ENCODE measurements around the gene ADAMTSL5. TPM values are rescaled to one million over a fixed set of nuclear protein-coding genes. Genes with fewer than 3 reads are reported as not detected.
"Not testable (repeated sequence)": the region's sequence is repeated elsewhere in the genome, so short reads cannot be mapped to it uniquely, and the experiment has no call there.

The ADAMTSL5 gene
- total and polyA plus RNA-seq, 10 donors, result 0.13 to 2.0 (median 0.50) TPM

GRCh38 chr19:1533510-1534150 lies 20.8 kb upstream of the ADAMTSL5 start:
- no peak overlapping the region for H3K27ac ChIP-seq
- no peak overlapping the region for H3K4me3 ChIP-seq
- TF ChIP-seq CTCF (IDR thresholded peaks at IDR 0.05 in 8 of 11, conservative IDR thresholded peaks at IDR 0.05 in 3 of 11) (no peak), POLR2A (IDR thresholded peaks at IDR 0.05) (no peak), POLR2AphosphoS5 (IDR thresholded peaks at IDR 0.05) (no peak)
- intact Hi-C loops (cut with DNase I; ENCODE audit: low total_unique reads), result no loop called here
- H3K36me3 ChIP-seq, result no peaks in the 10 kb centered on the region
- DNase-seq, result no peak
- no peaks in the 10 kb centered on the region for H3K4me1 ChIP-seq
- peaks cover 0 to 4% (median 0%) of the 10 kb centered on the region in 8 donors for H3K9me3 ChIP-seq
- 72 to 80% (median 78%) methylated on average over 8 to 23 of the region's 23 CpGs for WGBS, 5 donors
- peaks cover 0 to 91% (median 15%) of the 10 kb centered on the region in 7 donors for H3K27me3 ChIP-seq (replicated peaks in 1 of 7)

GRCh38 chr19:1532003-1532402 lies 19.2 kb upstream of the ADAMTSL5 start:
- Histone ChIP-seq H3K36me3 (no peaks in the 10 kb centered on the region), H3K9me3 (peaks cover 0 to 4% (median 0%) of the 10 kb centered on the region in 8 donors), H3K4me3 (no peak overlapping the region), H3K27me3 (replicated peaks in 1 of 7) (peaks cover 0 to 90% (median 16%) of the 10 kb centered on the region in 7 donors), H3K27ac (no peak overlapping the region), H3K4me1 (no peaks in the 10 kb centered on the region)
- 82 to 88% (median 86%) methylated on average over 9 of the region's 9 CpGs for WGBS, 5 donors
- DNase-seq, result no peak
- intact Hi-C loops (cut with DNase I; ENCODE audit: low total_unique reads), result no loop called here
- no peak for TF ChIP-seq POLR2A (IDR thresholded peaks at IDR 0.05)
- no peak for TF ChIP-seq POLR2AphosphoS5 (IDR thresholded peaks at IDR 0.05)
- TF ChIP-seq CTCF (IDR thresholded peaks at IDR 0.05 in 8 of 11, conservative IDR thresholded peaks at IDR 0.05 in 3 of 11), result no peak

- Histone ChIP-seq H3K4me3 (no peak overlapping the region), H3K27ac (no peak overlapping the region), H3K4me1 (no peaks in the 10 kb centered on the region), H3K27me3 (replicated peaks in 1 of 7) (peaks cover 0 to 91% (median 17%) of the 10 kb centered on the region in 7 donors), H3K36me3 (no peaks in the 10 kb centered on the region), H3K9me3 (peaks cover 0 to 4% (median 0%) of the 10 kb centered on the region in 8 donors)
- intact Hi-C loops (cut with DNase I; ENCODE audit: low total_unique reads), result no loop called here
- DNase-seq, result no peak
- TF ChIP-seq CTCF (IDR thresholded peaks at IDR 0.05 in 8 of 11, conservative IDR thresholded peaks at IDR 0.05 in 3 of 11), result no peak
- no peak for TF ChIP-seq POLR2A (IDR thresholded peaks at IDR 0.05)
- TF ChIP-seq POLR2AphosphoS5 (IDR thresholded peaks at IDR 0.05), result no peak
- 75 to 88% (median 86%) methylated on average over 11 of the region's 11 CpGs for WGBS, 5 donors
These were observed 18.8 kb upstream of the ADAMTSL5 start for GRCh38 chr19:1531587-1531986.

- H3K4me3 ChIP-seq; DNase-seq; H3K9me3 ChIP-seq; intact Hi-C loops (cut with DNase I; ENCODE audit: low total_unique reads); H3K36me3 ChIP-seq; H3K27ac ChIP-seq; H3K4me1 ChIP-seq: not testable (repeated sequence)
- H3K27me3 ChIP-seq (replicated peaks in 1 of 7), result peaks cover 0 to 95% (median 25%) of the 10 kb centered on the region in 7 donors
- WGBS, 5 donors, result 86 to 96% (median 90%) methylated on average over 11 of the region's 11 CpGs
These were observed 18.0 kb upstream of the ADAMTSL5 start for GRCh38 chr19:1530856-1531255.

All from spleen (tissue), 11 donors.